GM12891 (cell line): ENCODE measurements around the gene DKKL1.

Source experiments
- POLR2A ChIP-seq: IDR thresholded peaks from 2 replicates; pipeline ENCODE4 v1.6.1; 2011; ENCODE audit warnings: low read depth, low read length, control low read depth
- TAF1 ChIP-seq: IDR thresholded peaks from 2 replicates; pipeline ENCODE4 v1.6.1; 2011; ENCODE audit warnings: low read depth, low read length, control low read depth

- TF ChIP-seq TAF1 (no peak), POLR2A (no peak)
Observed at GRCh38 chr19:49380391-49380790, 16.7 kb downstream of the DKKL1 start.
